NOMO-1 treated with dmso at 0.1 percent for 144 hours (cell line): ENCODE data around the gene LGI4.

Source experiments
- DNase-seq: peaks from one replicate; lab custom pipeline; 2025; ENCODE audit not compliant: unreplicated experiment; lab: John Stamatoyannopoulos, UW

LGI4 gene

DNA sequence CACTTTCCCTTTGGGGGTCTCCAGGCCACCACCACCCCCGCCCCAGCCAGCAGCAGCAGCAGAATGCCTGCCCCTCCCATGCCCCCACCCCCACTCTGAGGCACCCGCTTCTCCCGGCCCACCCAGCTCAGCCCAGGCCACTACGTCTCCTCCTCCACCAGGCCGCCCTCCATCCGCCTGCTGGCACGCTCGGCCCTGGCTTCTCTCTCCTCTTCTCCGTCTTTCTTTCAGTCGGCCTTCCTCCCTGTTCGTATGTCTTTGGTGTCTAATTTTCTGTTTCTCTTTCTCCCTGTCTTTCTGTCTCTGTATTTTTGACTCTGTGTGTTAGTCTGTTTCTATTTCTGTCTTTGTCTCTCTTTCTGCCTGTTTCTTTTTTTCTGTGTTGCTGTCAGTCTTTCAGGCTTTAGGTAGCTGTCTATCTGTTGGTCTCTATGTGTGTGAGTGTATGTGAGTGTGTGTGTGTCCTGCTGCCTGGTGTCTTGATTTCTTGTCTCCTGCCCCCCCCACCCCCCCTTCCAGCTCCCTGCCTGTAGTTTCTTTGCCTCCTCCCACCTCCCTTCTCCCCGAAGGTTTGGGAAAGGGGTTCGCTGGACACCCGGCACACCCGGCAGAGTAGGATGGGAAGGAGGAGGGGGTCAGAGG is at the start of gene LGI4:
TSS of gene LGI4 (minus strand) at position 459 of the 642 bp plus-strand sequence. CDS start at position 80, 379 bp downstream.
- DNase-seq: no peak

DNA sequence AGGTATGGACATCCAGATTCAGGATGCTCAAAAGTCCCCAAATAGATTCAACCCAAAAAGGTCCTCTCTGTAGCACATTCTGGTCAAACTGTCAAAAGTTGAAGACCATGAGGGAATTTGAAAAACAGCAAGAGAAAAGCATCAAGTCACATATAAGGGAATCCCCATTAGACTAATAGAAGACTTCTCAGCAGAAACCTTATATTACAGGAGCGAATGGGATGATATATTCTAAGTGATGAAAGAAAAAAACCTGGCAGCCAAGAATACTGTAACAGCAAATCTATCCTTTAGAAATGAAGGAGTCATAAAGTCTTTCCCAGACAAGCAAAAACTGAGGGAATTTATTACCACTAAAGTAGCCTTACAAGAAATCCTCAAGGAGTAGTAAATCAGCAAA is 49.4 kb upstream of the LGI4 start:
- no peak for DNase-seq

DNA sequence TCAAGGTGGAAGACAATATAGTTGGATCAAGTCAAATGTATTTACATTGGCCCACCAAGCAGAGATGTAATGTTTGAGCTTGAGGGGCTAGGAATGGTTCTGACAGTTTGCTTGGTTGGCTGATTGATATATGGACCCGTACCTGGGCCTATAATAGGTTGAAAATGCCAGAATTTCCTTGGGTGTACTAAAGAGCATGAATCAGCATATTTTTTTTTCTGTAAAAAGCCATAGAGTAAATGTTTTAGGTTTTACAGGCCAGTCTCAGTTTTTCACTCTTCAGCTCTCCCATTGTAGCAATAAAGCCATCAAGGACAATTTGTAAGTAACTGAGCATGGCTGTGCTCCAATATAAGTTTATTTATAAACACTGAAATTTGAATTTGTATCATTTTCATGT is 46.5 kb upstream of the LGI4 start:
- no peak for DNase-seq

DNA sequence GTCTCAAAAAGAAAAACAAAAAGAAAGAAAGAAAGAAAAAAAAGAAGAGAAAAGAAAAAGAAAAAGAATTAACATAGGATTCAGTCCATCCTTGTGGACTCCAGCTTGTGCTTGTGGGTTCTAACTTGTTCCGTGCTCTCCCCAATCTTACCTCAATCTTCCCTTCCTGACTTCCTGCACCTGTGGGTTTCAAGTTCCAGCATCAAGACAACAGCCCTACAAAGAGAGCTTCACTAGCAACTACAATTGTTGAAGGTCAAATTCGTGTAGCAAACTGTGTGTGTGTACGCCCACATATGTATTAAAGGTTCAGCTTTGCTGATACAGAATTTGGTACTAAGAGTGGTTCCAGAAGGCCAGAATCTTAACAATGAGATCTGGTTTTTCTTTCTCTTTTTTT is 45.0 kb upstream of the LGI4 start:
- DNase-seq: no peak

DNA sequence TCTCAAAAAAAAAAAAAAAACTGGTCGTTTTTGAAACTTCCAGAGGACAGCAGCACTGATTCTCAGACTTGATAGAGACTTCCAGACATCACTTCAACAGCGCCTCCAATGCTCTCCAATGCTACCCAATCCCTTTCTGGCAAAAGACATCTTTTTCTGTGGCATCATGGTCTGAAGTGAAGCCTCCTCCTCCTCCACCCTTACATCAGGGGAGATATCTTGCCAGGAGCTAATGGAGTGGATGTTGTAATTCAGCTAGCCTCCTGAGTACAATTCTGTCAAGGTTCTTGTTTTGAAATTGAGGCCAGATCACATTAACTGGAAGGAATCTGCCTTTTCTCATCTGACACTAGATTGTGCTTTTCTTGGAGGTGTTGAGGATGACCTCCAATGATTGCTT is 43.8 kb upstream of the LGI4 start:
- no peak for DNase-seq

DNA sequence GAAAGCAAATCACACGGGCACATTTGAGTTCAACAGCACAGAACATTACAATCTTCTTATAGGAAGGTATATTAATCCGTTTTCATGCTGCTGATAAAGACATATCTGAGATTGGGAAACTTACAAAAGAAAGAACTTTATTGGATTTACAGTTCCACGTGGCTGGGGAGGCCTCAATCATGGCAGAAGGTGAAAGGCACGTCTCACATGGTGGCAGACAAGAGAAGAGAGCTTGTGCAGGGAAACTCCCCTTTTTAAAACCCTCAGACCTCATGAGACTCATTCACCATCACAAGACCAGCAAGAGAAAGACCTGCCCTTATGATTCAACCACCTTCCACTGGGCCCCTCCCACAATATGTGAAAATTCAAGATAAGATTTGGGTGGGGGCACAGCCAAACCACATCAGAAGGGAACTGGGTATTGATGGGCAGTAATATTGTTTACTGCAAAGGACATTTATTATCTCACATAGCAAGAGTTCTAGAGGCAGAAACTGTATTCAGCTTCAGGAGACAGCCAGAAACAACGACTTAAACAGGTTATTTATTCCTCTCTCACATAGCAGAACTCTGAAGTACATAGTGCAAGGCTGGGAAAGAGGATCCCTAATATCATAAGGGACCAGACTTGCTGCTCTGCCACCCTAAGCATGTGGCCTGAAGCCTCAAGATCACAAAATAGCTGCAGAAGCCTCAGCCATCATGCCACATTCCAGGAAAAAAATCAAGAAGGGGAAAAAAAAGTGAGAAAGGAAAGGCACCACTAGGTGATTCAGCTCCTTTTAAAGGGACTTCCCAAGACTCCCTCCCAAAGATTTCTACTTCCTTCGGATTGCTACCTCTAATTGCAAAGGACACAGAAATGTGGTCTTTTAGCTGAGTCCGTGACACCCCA is 42.8 kb upstream of the LGI4 start:
- no peak for DNase-seq

DNA sequence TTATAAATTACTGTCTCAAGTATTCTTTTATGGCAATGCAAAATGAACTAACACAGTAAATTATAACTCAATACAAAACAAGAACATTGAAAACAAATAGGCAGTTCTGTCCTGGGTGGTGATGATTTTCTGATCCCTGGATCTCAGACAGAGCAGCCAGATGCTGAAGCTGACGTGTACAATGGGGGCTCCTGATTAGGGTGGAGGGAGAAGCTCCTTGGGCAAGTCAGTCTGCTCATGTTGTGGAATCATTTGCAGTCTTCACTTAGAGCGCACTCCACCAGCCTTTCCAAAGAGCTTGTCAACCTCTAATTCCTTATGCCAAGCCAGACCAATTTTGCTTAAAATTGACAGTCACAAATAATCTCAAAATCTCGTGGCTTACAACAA is 41.3 kb upstream of the LGI4 start:
- DNase-seq: no peak

DNA sequence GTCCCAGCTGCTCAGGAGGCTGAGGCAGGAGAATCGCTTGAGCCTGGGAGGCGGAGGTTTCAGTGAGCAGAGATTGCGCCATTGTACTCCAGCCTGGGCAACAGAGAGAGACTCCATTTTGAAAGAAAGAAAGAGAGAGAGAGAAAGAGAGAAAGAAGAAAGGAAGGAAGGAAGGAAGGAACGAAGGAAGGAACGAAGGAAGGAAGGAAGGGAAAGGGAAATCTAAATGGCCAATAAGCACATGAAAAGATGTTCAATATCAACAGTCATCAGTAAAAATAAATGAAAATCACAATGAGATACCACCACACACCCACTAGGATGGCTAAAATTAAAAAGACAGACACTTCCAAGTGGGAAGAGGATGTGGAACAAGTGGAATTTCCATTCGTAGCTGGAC is 39.4 kb upstream of the LGI4 start:
- DNase-seq: no peak

DNA sequence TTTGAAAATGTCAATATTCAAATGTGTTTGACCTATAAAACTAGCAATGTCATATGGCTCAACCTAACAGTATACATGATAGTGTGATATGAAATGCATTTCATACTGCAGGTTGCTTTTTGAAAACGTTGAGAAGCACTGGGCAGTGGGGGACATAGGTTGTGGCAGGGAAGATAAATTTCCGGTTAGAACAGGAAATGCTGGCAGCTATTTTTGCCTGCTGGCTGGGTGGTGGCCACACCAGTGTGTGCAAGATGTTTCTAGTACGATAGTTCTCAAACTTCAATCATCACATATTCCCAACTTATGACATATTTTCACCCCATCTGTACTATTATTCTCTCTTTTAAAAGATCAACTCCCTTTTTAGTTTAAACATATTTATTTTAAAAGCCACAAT is 36.9 kb upstream of the LGI4 start:
- DNase-seq: no peak

DNA sequence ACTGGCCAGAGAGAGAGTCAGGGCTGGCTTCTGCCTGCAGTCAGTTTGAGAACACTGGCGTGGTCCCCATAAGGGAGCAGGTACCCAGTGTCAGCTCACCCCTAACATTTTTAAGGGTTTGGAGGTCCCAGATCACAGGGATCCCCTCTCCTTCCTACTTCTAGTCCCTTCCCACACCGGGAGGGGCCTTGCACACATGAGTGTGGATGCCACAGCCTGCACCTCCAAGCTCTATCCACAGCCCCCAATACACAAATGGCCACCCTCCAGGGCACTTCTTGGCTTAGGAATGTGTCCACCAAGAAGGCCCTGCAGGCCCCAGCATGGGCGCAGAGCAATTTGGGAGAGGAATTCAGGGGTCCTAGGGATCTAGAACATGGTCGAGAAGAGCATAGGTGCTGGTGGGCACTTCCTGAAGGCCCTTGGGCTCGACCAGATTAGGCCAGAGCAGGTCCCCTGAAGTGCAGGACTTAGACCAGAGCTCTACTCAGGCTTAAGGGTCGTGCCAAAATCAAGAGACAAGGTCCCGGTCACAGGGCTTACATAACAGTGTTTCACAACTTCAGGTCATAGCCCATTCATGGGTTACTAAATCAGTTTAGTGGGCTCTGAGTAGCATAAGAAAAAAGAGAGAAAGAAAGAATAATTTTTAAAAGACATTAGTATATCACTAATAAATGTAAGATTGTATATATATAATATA is 35.7 kb upstream of the LGI4 start:
- DNase-seq: no peak

DNA sequence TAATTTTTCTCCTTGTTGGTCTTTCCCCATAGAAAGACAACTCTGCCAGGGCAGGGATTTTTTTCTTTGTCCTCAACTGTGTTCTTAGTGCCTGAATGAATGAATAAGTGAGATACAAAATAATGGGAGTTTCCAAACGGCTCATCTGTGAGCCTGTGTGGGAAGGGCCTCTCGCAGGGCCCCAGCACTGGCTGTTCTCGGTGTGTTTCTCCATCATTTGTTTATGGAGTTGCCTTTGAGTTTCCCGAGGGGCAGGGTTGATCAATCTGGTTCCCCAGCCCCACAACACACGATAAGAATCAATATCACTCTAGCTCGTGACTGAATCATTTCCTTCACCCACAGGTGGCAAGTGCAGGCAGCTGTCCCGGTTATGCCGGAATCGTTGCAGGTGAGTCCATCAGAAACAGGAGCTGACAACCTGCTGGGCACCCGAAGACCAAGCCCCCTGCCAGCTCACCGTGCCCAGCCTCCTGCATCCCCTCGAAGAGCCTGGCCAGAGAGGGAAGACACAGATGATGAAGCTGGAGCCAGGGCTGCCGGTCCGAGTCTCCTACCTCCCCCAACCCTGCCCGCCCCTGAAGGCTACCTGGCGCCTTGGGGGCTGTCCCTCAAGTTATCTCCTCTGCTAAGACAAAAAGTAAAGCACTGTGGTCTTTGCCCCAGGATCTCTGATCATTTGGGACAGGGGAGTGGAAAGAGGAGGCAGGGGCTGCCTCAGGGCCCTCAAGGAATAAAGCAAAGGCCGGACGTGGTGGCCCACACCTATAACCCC is 34.5 kb upstream of the LGI4 start:
- no peak for DNase-seq

DNA sequence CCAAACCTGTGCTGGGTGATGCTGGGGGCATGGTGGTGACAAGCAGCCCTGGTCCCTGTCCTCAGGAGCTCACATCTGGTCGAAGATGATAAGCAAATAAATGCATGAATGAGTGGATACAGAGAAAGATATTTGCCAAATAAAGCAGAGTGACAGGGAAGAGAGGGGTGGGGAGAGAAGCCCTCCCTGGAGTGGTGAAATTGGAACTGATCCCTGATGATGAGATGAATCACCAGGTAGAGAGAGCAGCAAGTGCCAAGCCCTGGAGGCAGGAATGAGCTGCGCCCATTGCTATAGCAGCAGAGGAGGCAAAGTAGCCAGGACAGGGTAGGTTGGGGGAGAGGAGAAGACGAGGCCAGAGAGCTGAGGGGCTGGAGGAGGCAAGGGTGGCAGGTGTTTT is 33.3 kb upstream of the LGI4 start:
- no peak for DNase-seq

DNA sequence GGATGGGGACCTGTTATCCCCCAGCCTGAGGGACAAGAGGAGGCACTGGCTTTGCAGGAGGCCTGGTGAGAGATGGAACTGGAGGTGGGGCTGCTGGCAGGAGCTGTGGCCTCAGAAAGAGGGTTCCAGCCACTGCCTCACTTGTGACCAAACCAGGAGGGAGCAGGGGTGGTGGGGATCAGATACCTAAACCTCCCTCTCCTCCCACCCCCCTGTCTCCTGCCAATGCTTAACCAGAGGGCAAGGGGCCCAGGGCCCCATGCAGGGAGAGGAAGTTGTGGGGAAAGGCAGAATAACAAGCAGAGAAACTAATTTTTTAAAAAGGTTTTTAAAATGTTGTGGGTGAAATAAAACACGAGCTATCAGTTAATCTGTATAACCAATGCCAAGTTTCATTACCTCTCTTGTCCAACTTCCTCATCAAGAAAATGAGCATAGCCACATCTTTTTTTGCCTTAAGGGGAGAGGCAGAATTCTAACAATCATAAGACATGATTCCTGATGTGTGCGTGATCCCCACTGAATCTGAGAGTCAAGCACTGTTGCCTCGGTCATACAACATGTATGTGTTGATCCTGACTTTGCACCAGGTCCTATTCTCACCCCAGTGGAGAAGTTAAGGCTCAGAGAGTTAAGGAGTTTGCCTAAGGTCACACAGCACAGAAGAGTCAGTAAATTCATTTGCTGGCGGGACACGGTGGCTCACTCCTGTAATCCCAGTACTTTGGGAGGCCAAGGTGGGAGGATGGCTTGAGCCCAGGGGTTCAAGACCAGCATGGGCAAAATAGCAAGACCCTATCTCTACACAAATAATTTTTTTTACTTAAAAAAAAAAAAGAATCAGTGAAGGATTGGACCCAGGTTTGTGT is 32.6 kb upstream of the LGI4 start:
- peak; percentile 33 for DNase-seq

DNA sequence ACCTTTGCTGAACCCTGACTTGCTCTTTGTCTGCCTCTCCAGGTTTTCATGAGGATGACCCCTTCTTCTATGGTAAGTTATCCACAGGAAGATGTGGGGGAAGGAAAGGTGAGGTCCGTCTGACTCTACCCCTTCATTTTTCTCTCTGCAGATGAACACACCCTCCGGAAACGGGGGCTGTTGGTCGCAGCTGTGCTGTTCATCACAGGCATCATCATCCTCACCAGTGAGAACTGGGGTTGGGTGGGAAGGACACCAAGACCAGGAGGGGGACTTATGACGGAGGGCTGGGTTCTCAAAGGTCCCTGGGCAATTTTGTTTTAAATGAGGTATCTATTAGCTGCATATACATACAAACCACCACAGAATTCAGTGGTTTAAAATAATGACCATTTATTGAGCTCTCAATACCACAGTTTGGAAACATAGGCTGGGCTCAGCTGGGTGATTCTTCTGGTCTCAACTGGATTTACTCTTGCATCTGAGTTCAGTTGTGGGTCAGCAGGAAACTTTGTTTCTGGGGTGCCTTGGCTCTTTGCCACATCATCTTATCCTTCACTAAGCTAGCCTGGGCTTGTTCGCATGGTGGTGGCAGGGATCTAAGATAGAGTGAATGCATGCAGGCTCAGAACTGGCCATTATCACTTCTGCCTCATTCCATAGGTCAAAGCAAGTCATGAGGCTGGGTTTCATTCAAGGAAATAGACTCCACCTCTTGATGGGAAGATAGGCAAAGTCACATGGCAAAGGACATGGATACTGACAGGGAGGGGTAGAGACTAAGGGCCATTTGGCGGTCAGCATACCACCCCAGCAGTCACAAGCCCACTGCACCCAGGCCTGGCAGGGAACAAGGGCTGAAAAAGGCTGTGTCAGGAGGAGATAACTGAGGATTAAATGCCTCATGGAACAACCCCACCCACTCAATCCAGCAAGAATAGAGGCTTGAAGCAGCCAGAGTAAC is 31.5 kb upstream of the LGI4 start:
- DNase-seq: no peak

DNA sequence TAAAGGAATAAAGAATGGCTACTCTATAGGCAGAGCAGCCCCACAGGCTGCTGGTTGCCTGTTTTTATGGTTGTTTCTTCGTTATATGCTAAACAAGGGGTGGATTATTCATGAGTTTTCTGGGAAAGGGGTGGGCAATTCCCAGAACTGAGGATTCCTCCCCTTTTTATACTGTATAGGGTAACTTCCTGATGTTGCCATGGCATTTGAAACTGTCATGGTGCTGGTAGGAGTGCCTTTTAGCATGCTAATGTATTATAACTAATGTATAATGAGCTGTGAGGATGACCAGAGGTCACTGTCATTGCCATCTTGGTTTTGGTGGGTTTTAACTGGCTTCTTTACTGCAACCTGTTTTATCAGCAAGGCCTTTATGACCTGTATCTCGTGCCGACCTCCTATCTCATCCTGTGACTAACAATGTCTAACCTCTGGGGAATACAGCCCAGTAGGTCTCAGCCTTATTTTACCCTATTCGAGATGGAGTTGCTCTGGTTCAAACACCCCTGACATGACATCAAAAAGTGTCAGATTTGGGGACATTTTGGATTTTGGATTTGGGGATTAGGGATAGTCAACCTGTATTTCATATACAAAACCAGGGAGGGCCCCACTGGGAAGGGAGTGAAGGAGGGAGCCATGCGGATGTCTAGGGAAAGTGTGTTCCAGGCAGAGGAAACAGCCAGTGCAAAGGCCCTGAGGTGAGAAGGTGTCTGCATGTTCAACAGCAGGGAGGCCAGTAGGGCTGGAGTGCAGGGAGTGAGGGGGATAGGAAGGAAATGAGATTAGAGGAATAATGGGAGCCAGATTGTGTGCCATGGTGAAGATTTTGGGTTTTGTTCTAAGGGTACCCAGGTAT is 30.6 kb upstream of the LGI4 start:
- no peak for DNase-seq

DNA sequence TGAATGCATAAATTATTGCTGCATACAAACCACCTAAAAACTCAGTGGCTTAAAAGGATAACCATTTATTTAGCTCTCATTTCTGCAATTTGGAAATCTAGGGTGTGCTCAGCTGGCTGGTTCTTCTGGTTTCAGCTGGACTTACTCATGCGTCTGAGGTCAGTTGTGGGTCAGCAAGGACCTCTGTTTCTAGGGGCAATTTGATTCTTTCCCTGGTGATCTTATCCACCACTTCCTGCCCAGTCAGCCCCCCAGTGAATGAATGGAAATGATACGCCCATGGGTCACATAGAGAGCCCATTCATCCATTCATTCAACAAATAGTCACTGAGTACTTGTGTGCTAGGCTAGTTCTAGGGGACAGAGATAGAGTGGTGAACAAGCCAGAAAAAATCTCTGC is 29.6 kb upstream of the LGI4 start:
- DNase-seq: no peak

DNA sequence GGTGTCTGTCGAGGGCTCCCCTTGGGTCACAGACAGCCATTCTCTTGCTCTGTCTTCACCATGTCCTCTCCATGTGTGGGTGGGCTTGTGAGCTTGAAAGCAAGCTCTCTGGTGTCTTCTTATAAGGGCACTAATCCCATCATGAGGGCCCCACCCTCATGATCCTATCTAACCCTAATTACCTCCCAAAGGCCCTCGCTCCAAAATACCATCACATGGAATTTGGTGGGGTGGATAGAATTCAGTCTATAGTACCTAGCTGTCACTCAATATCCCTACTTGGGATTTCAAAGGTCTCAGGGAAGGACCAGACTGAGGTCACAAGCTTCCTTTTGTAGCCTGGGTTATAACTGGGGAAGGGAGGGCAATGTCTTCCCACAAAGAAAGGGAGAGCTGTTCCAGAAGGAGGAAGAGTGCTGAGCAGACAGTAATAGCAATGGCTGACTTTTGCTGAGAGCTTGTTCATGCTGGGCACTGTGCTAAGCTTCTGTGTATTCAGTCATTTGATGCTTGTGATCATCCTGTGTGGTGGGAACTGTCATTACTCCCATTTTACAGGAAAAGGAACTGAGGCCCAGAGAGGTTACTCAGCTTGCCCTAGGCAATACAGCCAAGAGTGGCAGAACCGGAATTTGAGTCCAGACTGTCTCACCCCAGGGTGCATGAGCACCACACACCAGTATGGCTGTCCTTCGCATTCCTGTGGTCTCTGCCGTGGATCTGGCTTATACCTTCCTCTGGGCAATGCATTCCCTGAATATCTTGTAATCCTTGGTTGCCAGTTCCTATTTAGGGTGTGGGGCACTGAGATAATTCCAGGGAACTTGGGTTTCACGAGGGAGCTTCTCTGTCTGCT is 27.8 kb upstream of the LGI4 start:
- no peak for DNase-seq
